Loucy (cell line): Measurements from ENCODE around the gene LSR.

Source experiments
- H2AFZ ChIP-seq: fragments of 200-600 bp; sonication (generic); 2 replicates; pipeline ENCODE4 v1.6.0; 2016; ENCODE audit warnings: antibody characterized with exemption, mild to moderate bottlenecking, low read length, moderate library complexity
- H3F3A ChIP-seq: fragments of 200-600 bp; 2 replicates; pipeline ENCODE4 v1.6.0; 2016; ENCODE audit warnings: antibody characterized with exemption, low read depth, mild to moderate bottlenecking
- H3K27me3 ChIP-seq: fragments of 200-600 bp; sonication (generic); 2 replicates; pipeline ENCODE4 v1.6.1; 2014; ENCODE audit warnings: low read length, mild to moderate bottlenecking; ENCODE audit not compliant: insufficient read depth, poor library complexity, severe bottlenecking
- H3K36me3 ChIP-seq: fragments of 200-600 bp; sonication (generic); 2 replicates; pipeline ENCODE4 v1.6.1; 2016; ENCODE audit warnings: low read length; ENCODE audit not compliant: insufficient read depth
- H3K4me1 ChIP-seq: fragments of 200-600 bp; sonication (generic); 2 replicates; pipeline ENCODE4 v1.5.1; 2014; ENCODE audit warnings: low read length, mild to moderate bottlenecking; ENCODE audit not compliant: insufficient read depth, poor library complexity, severe bottlenecking
- H3K4me2 ChIP-seq: fragments of 200-600 bp; sonication (generic); 2 replicates; pipeline ENCODE4 v1.6.0; 2014; ENCODE audit warnings: antibody characterized with exemption, low read length, low read depth, mild to moderate bottlenecking; ENCODE audit not compliant: poor library complexity, severe bottlenecking
- H3K4me3 ChIP-seq: fragments of 200-600 bp; sonication (generic); 2 replicates; pipeline ENCODE4 v1.5.1; 2014; ENCODE audit warnings: low read length, mild to moderate bottlenecking, mixed read lengths; ENCODE audit not compliant: poor library complexity, severe bottlenecking
- H3K79me2 ChIP-seq: fragments of 200-600 bp; sonication (generic); 2 replicates; pipeline ENCODE4 v1.6.1; 2014; ENCODE audit warnings: low read length; ENCODE audit not compliant: insufficient read depth
- H3K9ac ChIP-seq: fragments of 200-600 bp; sonication (generic); 2 replicates; pipeline ENCODE4 v1.6.0; 2014; ENCODE audit warnings: mild to moderate bottlenecking, low read depth, low read length, moderate library complexity; ENCODE audit not compliant: poor library complexity, severe bottlenecking
- H3K9me2 ChIP-seq: fragments of 200-600 bp; sonication (generic); replicated peaks from 2 replicates; pipeline ENCODE4 v1.6.1; 2016; ENCODE audit warnings: low read depth, low read length, mixed read lengths
- H3K9me3 ChIP-seq: fragments of 200-600 bp; sonication (generic); 2 replicates; pipeline ENCODE4 v1.6.1; 2014; ENCODE audit warnings: mild to moderate bottlenecking, antibody characterized with exemption, low read length, low read depth; ENCODE audit not compliant: insufficient read depth
- H4K20me1 ChIP-seq: fragments of 200-600 bp; sonication (generic); 2 replicates; pipeline ENCODE4 v1.6.0; 2014; ENCODE audit warnings: antibody characterized with exemption, low read length, mild to moderate bottlenecking; ENCODE audit not compliant: insufficient read depth, poor library complexity, severe bottlenecking
- EZH2phosphoT487 ChIP-seq: fragments of 200-600 bp; IDR thresholded peaks from 2 replicates; pipeline ENCODE4 v1.6.1; 2018; ENCODE audit warnings: antibody characterized with exemption, mild to moderate bottlenecking, moderate library complexity, borderline replicate concordance
- TF ChIP-seq, protein P1 (sequence below): fragments of 200-600 bp; sonication (generic); conservative IDR thresholded peaks from 2 replicates; pipeline ENCODE4 v1.5.1; 2014; ENCODE audit warnings: mild to moderate bottlenecking, antibody characterized with exemption, low read length

LSR gene

GRCh38 chr19:35292421-35293362 lies 43.9 kb downstream of the LSR start:
- Histone ChIP-seq H3K4me1 (no peaks in the 10 kb centered on the region), H3K4me2 (no peak overlapping the region), H3F3A (no peaks in the 10 kb centered on the region), H3K27me3 (no peaks in the 10 kb centered on the region), H2AFZ (no peak overlapping the region), H3K79me2 (no peaks in the 10 kb centered on the region), H3K36me3 (no peaks in the 10 kb centered on the region), H3K9me2 (no peaks in the 10 kb centered on the region), H3K9me3 (no peaks in the 10 kb centered on the region), H3K4me3 (no peak overlapping the region), H3K9ac (no peak overlapping the region), H4K20me1 (no peaks in the 10 kb centered on the region)
- TF ChIP-seq EZH2phosphoT487 = no peak
- TF ChIP-seq, protein P1, sequence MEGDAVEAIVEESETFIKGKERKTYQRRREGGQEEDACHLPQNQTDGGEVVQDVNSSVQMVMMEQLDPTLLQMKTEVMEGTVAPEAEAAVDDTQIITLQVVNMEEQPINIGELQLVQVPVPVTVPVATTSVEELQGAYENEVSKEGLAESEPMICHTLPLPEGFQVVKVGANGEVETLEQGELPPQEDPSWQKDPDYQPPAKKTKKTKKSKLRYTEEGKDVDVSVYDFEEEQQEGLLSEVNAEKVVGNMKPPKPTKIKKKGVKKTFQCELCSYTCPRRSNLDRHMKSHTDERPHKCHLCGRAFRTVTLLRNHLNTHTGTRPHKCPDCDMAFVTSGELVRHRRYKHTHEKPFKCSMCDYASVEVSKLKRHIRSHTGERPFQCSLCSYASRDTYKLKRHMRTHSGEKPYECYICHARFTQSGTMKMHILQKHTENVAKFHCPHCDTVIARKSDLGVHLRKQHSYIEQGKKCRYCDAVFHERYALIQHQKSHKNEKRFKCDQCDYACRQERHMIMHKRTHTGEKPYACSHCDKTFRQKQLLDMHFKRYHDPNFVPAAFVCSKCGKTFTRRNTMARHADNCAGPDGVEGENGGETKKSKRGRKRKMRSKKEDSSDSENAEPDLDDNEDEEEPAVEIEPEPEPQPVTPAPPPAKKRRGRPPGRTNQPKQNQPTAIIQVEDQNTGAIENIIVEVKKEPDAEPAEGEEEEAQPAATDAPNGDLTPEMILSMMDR = no peak

DNA sequence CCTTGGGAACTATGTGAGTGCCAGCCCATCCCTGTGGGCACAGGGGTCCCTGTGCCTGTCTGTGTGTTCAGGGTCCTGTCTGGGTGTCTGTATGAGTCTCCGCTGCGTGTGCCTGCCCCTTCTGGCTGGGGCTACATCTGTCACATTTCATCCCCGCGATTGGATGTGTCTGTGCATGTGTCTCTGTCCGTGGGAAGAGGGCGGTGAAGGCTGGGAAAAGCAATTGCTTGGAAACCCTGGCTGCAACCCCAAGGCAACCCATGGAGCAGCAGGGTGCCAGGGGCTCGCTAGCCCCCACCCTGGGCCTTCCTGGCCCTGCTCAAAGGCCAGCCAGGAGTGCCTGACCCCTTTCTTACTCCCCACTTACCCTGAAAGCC lies 44.5 kb downstream of the LSR start:
- Histone ChIP-seq H3K36me3 (no peaks in the 10 kb centered on the region), H4K20me1 (no peaks in the 10 kb centered on the region), H3K9ac (no peak overlapping the region), H2AFZ (no peak overlapping the region), H3K9me3 (no peaks in the 10 kb centered on the region), H3K9me2 (no peaks in the 10 kb centered on the region), H3F3A (no peaks in the 10 kb centered on the region), H3K4me3 (no peak overlapping the region), H3K79me2 (no peaks in the 10 kb centered on the region), H3K27me3 (no peaks in the 10 kb centered on the region), H3K4me1 (no peaks in the 10 kb centered on the region), H3K4me2 (no peak overlapping the region)
- TF ChIP-seq EZH2phosphoT487 = no peak
- TF ChIP-seq, protein P1 = no peak

- H2AFZ ChIP-seq = no peak overlapping the region
- H3K4me2 ChIP-seq = no peak overlapping the region
- H3K36me3 ChIP-seq = no peaks in the 10 kb centered on the region
- TF ChIP-seq, protein P1 = no peak
- no peak for TF ChIP-seq EZH2phosphoT487
- no peaks in the 10 kb centered on the region for H3K27me3 ChIP-seq
- no peak overlapping the region for H3K4me3 ChIP-seq
- no peaks in the 10 kb centered on the region for H4K20me1 ChIP-seq
- no peak overlapping the region for H3K9ac ChIP-seq
- no peaks in the 10 kb centered on the region for H3K4me1 ChIP-seq
- no peaks in the 10 kb centered on the region for H3K9me2 ChIP-seq
- no peaks in the 10 kb centered on the region for H3K9me3 ChIP-seq
- H3K79me2 ChIP-seq = no peaks in the 10 kb centered on the region
- no peaks in the 10 kb centered on the region for H3F3A ChIP-seq
Measured at GRCh38 chr19:35293808-35294207, 45.0 kb downstream of the LSR start.
